ENCODE measurements around the gene CLUH. TPM values are rescaled to one million over a fixed set of nuclear protein-coding genes. Genes with fewer than 3 reads are reported as not detected.
A peak's percentile ranks its signal among the peaks of the same experiment; 100 is the strongest.
"Not testable (repeated sequence)": the region's sequence is repeated elsewhere in the genome, so short reads cannot be mapped to it uniquely, and the experiment has no call there.

CLUH gene
- total RNA-seq, 2 donors from 2014 or later: 36.0 to 44.5 TPM

GRCh38 chr17:2691965-2692780 is 19.4 kb downstream of the CLUH start:
- intact Hi-C loops (cut with DNase I): no loop called here
- peak; percentile 81 for DNase-seq (ENCODE audit: low spot score)

- DNase-seq (ENCODE audit: low spot score): no peak
- intact Hi-C loops (cut with DNase I): no loop called here
These were observed 20.3 kb downstream of the CLUH start for GRCh38 chr17:2691069-2691871.

GRCh38 chr17:2690165-2691068 is 21.1 kb downstream of the CLUH start:
- peak; percentile 74 for DNase-seq (ENCODE audit: low spot score)
- intact Hi-C loops (cut with DNase I): no loop called here

GRCh38 chr17:2689411-2690164 is 22.0 kb downstream of the CLUH start:
- intact Hi-C loops (cut with DNase I): no loop called here

GRCh38 chr17:2688351-2689342 is 22.9 kb downstream of the CLUH start:
- intact Hi-C loops (cut with DNase I): no loop called here
- DNase-seq (ENCODE audit: low spot score): no peak

More at GRCh38 chr17:2689411-2690164, 22.0 kb downstream of the CLUH start:
- DNase-seq (ENCODE audit: low spot score): peak; percentile 80

GRCh38 chr17:2687074-2687418 is 24.5 kb downstream of the CLUH start:
- DNase-seq (ENCODE audit: low spot score): no peak
- intact Hi-C loops (cut with DNase I): no loop called here

- intact Hi-C loops (cut with DNase I): no loop called here
These were observed 25.9 kb downstream of the CLUH start for GRCh38 chr17:2685696-2686095.

GRCh38 chr17:2684549-2684948 is 27.0 kb downstream of the CLUH start:
- no peak for DNase-seq (ENCODE audit: low spot score)

More at GRCh38 chr17:2685696-2686095, 25.9 kb downstream of the CLUH start:
- DNase-seq (ENCODE audit: low spot score): no peak

GRCh38 chr17:2683912-2684311 is 27.7 kb downstream of the CLUH start:
- intact Hi-C loops (cut with DNase I): no loop called here
- DNase-seq (ENCODE audit: low spot score): no peak

More at GRCh38 chr17:2684549-2684948, 27.0 kb downstream of the CLUH start:
- intact Hi-C loops (cut with DNase I): no loop called here

- intact Hi-C loops (cut with DNase I): no loop called here
- no peak for DNase-seq (ENCODE audit: low spot score)
These were observed 29.2 kb downstream of the CLUH start for GRCh38 chr17:2682176-2682938.

GRCh38 chr17:2681650-2682049 is 29.9 kb downstream of the CLUH start:
- DNase-seq (ENCODE audit: low spot score): no peak
- intact Hi-C loops (cut with DNase I): no loop called here

- intact Hi-C loops (cut with DNase I): no loop called here
- DNase-seq (ENCODE audit: low spot score): no peak
These were observed 30.6 kb downstream of the CLUH start for GRCh38 chr17:2680961-2681360.

GRCh38 chr17:2679247-2679646 is 32.3 kb downstream of the CLUH start:
- DNase-seq (ENCODE audit: low spot score); intact Hi-C loops (cut with DNase I): not testable (repeated sequence)

- intact Hi-C loops (cut with DNase I): no loop called here
- no peak for DNase-seq (ENCODE audit: low spot score)
These were observed 39.5 kb downstream of the CLUH start for GRCh38 chr17:2672026-2672425.

- DNase-seq (ENCODE audit: low spot score); intact Hi-C loops (cut with DNase I): not testable (repeated sequence)
These were observed 51.2 kb downstream of the CLUH start for GRCh38 chr17:2660410-2660809.

- intact Hi-C loops (cut with DNase I); DNase-seq (ENCODE audit: low spot score): not testable (repeated sequence)
These were observed 52.2 kb downstream of the CLUH start for GRCh38 chr17:2659337-2659736.

- intact Hi-C loops (cut with DNase I): no loop called here
- no peak for DNase-seq (ENCODE audit: low spot score)
These were observed 55.3 kb downstream of the CLUH start for GRCh38 chr17:2656283-2656682.
